IMR-90 (cell line): ENCODE measurements around the gene GABRB3. TPM values are rescaled to one million over a fixed set of nuclear protein-coding genes. Genes with fewer than 3 reads are reported as not detected.

Experiments
- ATAC-seq: fragments of 200-7000 bp; cut with Tn5 transposase; 2 replicates; pipeline ENCODE4 v1.9.1; 2020; ENCODE audit warnings: low read depth, mild to moderate bottlenecking, moderate library complexity
- BruUV-seq: library from RNA; stranded (reverse); fragments of 400-500 nt; replicated peaks from 2 replicates; lab custom pipeline; 2021; lab: Mats Ljungman, UMichigan
- CTCF ChIA-PET: fragments of 300-600 bp; formaldehyde crosslinking; extraction: SDS; loops from one replicate; lab custom pipeline; 2021; ENCODE audit warnings: antibody characterized with exemption; lab: Yijun Ruan, JAX
- POLR2A ChIA-PET: fragments of 300-600 bp; sonication (Branson Sonifier 250); formaldehyde crosslinking; loops from one replicate; lab custom pipeline; 2022; ENCODE audit warnings: antibody characterized with exemption; ENCODE audit not compliant: unreplicated experiment; lab: Charles Lee
- DNase-seq: peaks from one replicate; pipeline ENCODE4 v3.0.0; 2013
- H2AFZ ChIP-seq: replicated peaks from 2 replicates; pipeline ENCODE3; 2013; ENCODE audit warnings: low read length, mild to moderate bottlenecking; ENCODE audit not compliant: poor library complexity
- H2AK5ac ChIP-seq: 2 replicates; pipeline ENCODE4 v1.6.1; 2013; ENCODE audit warnings: low read depth, low read length, inconsistent platforms
- H2AK9ac ChIP-seq: replicated peaks from 2 replicates; pipeline ENCODE3; 2013; ENCODE audit warnings: mild to moderate bottlenecking, low read depth, low read length, moderate library complexity; ENCODE audit not compliant: poor library complexity
- H2BK120ac ChIP-seq: 2 replicates; pipeline ENCODE4 v1.6.1; 2013; ENCODE audit warnings: low read depth, low read length, inconsistent platforms
- H2BK15ac ChIP-seq: 3 replicates; pipeline ENCODE4 v1.6.1; 2013; ENCODE audit warnings: low read depth, low read length, inconsistent platforms
- H2BK20ac ChIP-seq: 2 replicates; pipeline ENCODE4 v1.6.1; 2013; ENCODE audit warnings: low read depth, mild to moderate bottlenecking, inconsistent platforms, low read length, moderate library complexity
- H2BK5ac ChIP-seq: 2 replicates; pipeline ENCODE4 v1.6.1; 2013; ENCODE audit warnings: mild to moderate bottlenecking, low read depth, low read length, inconsistent platforms; ENCODE audit not compliant: poor library complexity, severe bottlenecking
- H3K14ac ChIP-seq: replicated peaks from 2 replicates; pipeline ENCODE4 v1.6.1; 2013; ENCODE audit warnings: low read depth, low read length, inconsistent platforms
- H3K18ac ChIP-seq: 2 replicates; pipeline ENCODE4 v1.6.1; 2013; ENCODE audit warnings: low read depth, low read length, control low read depth
- H3K23ac ChIP-seq: 2 replicates; pipeline ENCODE4 v1.6.1; 2013; ENCODE audit warnings: low read depth, low read length, inconsistent platforms
- H3K27ac ChIP-seq: 2 replicates; pipeline ENCODE4 v1.5.1; 2013; ENCODE audit warnings: mild to moderate bottlenecking, control low read depth, low read length; ENCODE audit not compliant: insufficient read depth
- H3K27me3 ChIP-seq: 2 replicates; pipeline ENCODE4 v1.6.1; 2013; ENCODE audit warnings: low read length; ENCODE audit not compliant: control insufficient read depth, insufficient read depth
- H3K36me3 ChIP-seq: 2 replicates; pipeline ENCODE4 v1.6.1; 2013; ENCODE audit warnings: low read length, mixed read lengths; ENCODE audit not compliant: control insufficient read depth, insufficient read depth
- H3K4ac ChIP-seq: 2 replicates; pipeline ENCODE4 v1.6.1; 2013; ENCODE audit warnings: low read depth, low read length, inconsistent platforms
- H3K4me1 ChIP-seq: 2 replicates; pipeline ENCODE4 v1.6.1; 2013; ENCODE audit warnings: low read length, mixed read lengths; ENCODE audit not compliant: control insufficient read depth, insufficient read depth
- H3K4me2 ChIP-seq: 2 replicates; pipeline ENCODE4 v1.6.1; 2013; ENCODE audit warnings: low read depth, mild to moderate bottlenecking, control low read depth, low read length, moderate library complexity
- H3K4me3 ChIP-seq: 2 replicates; pipeline ENCODE4 v1.5.1; 2013; ENCODE audit warnings: low read depth, mild to moderate bottlenecking, control low read depth, low read length, moderate library complexity; ENCODE audit not compliant: insufficient read depth
- H3K56ac ChIP-seq: 2 replicates; pipeline ENCODE4 v1.6.1; 2013; ENCODE audit warnings: low read length, inconsistent platforms; ENCODE audit not compliant: insufficient read depth; ENCODE audit errors: extremely low read depth
- H3K79me1 ChIP-seq, 2 experiments: 2 replicates each; pipeline ENCODE4 v1.6.1; 2013; ENCODE audit warnings: low read length in 2 of 2, inconsistent platforms in 1 of 2, low read depth in 1 of 2
- H3K9ac ChIP-seq: 2 replicates; pipeline ENCODE4 v1.6.1; 2013; ENCODE audit warnings: low read depth, low read length, control low read depth
- H3K9me1 ChIP-seq: 2 replicates; pipeline ENCODE4 v1.6.1; 2013; ENCODE audit warnings: low read length, inconsistent platforms; ENCODE audit not compliant: insufficient read depth
- H3K9me3 ChIP-seq: 2 replicates; pipeline ENCODE4 v1.6.1; 2013; ENCODE audit warnings: low read length; ENCODE audit not compliant: control insufficient read depth, insufficient read depth
- H4K20me1 ChIP-seq: 2 replicates; pipeline ENCODE4 v1.6.1; 2013; ENCODE audit warnings: low read length, inconsistent platforms; ENCODE audit not compliant: insufficient read depth
- H4K5ac ChIP-seq: 2 replicates; pipeline ENCODE4 v1.6.1; 2013; ENCODE audit warnings: mild to moderate bottlenecking, low read depth, low read length, control low read depth
- H4K8ac ChIP-seq, 2 experiments: 2 replicates each; pipeline ENCODE4 v1.6.1; 2013; ENCODE audit warnings: low read depth in 2 of 2, low read length in 2 of 2, control low read depth in 1 of 2, inconsistent platforms in 1 of 2
- H4K91ac ChIP-seq: 2 replicates; pipeline ENCODE4 v1.6.1; 2013; ENCODE audit warnings: low read depth, low read length, inconsistent platforms; ENCODE audit not compliant: insufficient read depth
- BHLHE40 ChIP-seq: fragments of 150-350 bp; IDR thresholded peaks from 2 replicates; pipeline ENCODE4 v1.6.1; 2016; ENCODE audit warnings: mild to moderate bottlenecking, low read depth, low read length
- CEBPB ChIP-seq: IDR thresholded peaks from 2 replicates; pipeline ENCODE4 v1.6.1; 2012; ENCODE audit warnings: low read depth, low read length, improper control_type of control experiment
- CHD1 ChIP-seq: IDR thresholded peaks from 2 replicates; pipeline ENCODE4 v1.6.1; 2012; ENCODE audit warnings: low read depth, low read length, improper control_type of control experiment
- CTCF ChIP-seq: conservative IDR thresholded peaks from 2 replicates; pipeline ENCODE4 v1.5.1; 2012; ENCODE audit warnings: mild to moderate bottlenecking, low read depth, low read length, improper control_type of control experiment
- ELK1 ChIP-seq: fragments of 150-350 bp; IDR thresholded peaks from 2 replicates; pipeline ENCODE4 v1.6.1; 2016; ENCODE audit warnings: low read depth, mild to moderate bottlenecking, low read length, moderate library complexity, borderline replicate concordance
- FOS ChIP-seq: fragments of 150-350 bp; IDR thresholded peaks from 2 replicates; pipeline ENCODE4 v1.6.1; 2016; ENCODE audit warnings: low read depth, low read length
- MAFK ChIP-seq: IDR thresholded peaks from 2 replicates; pipeline ENCODE4 v1.6.1; 2012; ENCODE audit warnings: low read depth, low read length, improper control_type of control experiment
- MAZ ChIP-seq: IDR thresholded peaks from 2 replicates; pipeline ENCODE4 v1.6.1; 2012; ENCODE audit warnings: low read depth, mild to moderate bottlenecking, low read length, improper control_type of control experiment, moderate library complexity, borderline replicate concordance
- MXI1 ChIP-seq: IDR thresholded peaks from 2 replicates; pipeline ENCODE4 v1.6.1; 2012; ENCODE audit warnings: low read depth, mild to moderate bottlenecking, low read length, moderate library complexity, borderline replicate concordance
- POLR2A ChIP-seq: IDR thresholded peaks from 2 replicates; pipeline ENCODE4 v1.6.1; 2012; ENCODE audit warnings: mild to moderate bottlenecking, low read depth, low read length
- RAD21 ChIP-seq: IDR thresholded peaks from 2 replicates; pipeline ENCODE4 v1.6.1; 2012; ENCODE audit warnings: low read length, improper control_type of control experiment
- RCOR1 ChIP-seq: IDR thresholded peaks from 2 replicates; pipeline ENCODE4 v1.6.1; 2012; ENCODE audit warnings: mild to moderate bottlenecking, low read length, improper control_type of control experiment; ENCODE audit not compliant: insufficient replicate concordance
- RFX5 ChIP-seq: IDR thresholded peaks from 2 replicates; pipeline ENCODE4 v1.8.0; 2012; ENCODE audit warnings: low read depth, mild to moderate bottlenecking, low read length, moderate library complexity
- USF2 ChIP-seq: fragments of 150-350 bp; IDR thresholded peaks from 2 replicates; pipeline ENCODE4 v1.6.1; 2017; ENCODE audit warnings: mild to moderate bottlenecking, antibody characterized with exemption, low read length, low read depth
- WGBS, 2 experiments: methylation state at CpG; one replicate each; pipeline versions ENCODE4 v1.1.5 to v1.1.7; 2013; ENCODE audit warnings: missing lambda C conversion rate in 2 of 2; ENCODE audit not compliant: insufficient read length in 1 of 2; ENCODE audit errors: extremely low coverage in 2 of 2; 5-methylcytosine and 5-hydroxymethylcytosine counted together
- dilution Hi-C: fragments of 300-500 bp; cut with HindIII; formaldehyde crosslinking; loops from one replicate; pipeline ENCODE4 v1.14.3; 2018; ENCODE audit warnings: low sequenced_read_pairs; ENCODE audit not compliant: unreplicated experiment
- in situ Hi-C: fragments of 300-500 bp; cut with MboI; formaldehyde crosslinking; loops from 3 replicates; pipeline ENCODE4 v1.14.3; 2019; ENCODE audit warnings: low sequenced_read_pairs, inconsistent platforms, mixed read lengths
- intact Hi-C: fragments of 100-400 bp; cut with micrococcal nuclease; formaldehyde crosslinking; loops from 2 replicates; pipeline ENCODE4 v1.10.0; 2022
- polyA plus RNA-seq, 3 experiments: library from polyadenylated mRNA; depleted of rRNA; stranded (reverse); fragments of >200 nt; gene quantifications; 2 replicates each; pipeline ENCODE4 v1.2.3, GENCODE V29; 2012; ENCODE audit warnings: low replicate concordance in 1 of 3
- total RNA-seq: library from RNA; depleted of rRNA; stranded (reverse); fragments of >200 nt; gene quantifications from 2 replicates; pipeline ENCODE4 v1.2.3, GENCODE V29; 2012

GABRB3 gene
- total and polyA plus RNA-seq, 2 of the 4 experiments (the other 2 are of a cell fraction) = 0.36 to 0.54 TPM

GRCh38 chr15:26620528-26621458 lies 152.1 kb downstream of the GABRB3 start:
- no peak overlapping the region for H4K91ac ChIP-seq
- H3K27me3 ChIP-seq = no peaks in the 10 kb centered on the region
- no peak overlapping the region for H2AK9ac ChIP-seq
- H3K9me1 ChIP-seq = no peaks in the 10 kb centered on the region
- no peak overlapping the region for H3K4me3 ChIP-seq
- no peak overlapping the region for H4K8ac ChIP-seq
- no peaks in the 10 kb centered on the region for H3K4me1 ChIP-seq
- H3K56ac ChIP-seq = no peak overlapping the region
- TF ChIP-seq RFX5 = no peak
- TF ChIP-seq FOS = no peak
- TF ChIP-seq ELK1 = no peak
- TF ChIP-seq CHD1 = no peak
- TF ChIP-seq CEBPB = no peak
- no peak for TF ChIP-seq RAD21
- TF ChIP-seq MAZ = no peak
- no peak for TF ChIP-seq BHLHE40
- no peak for TF ChIP-seq MAFK
- TF ChIP-seq RCOR1 = no peak
- TF ChIP-seq CTCF = no peak
- TF ChIP-seq MXI1 = no peak
- no peak for TF ChIP-seq USF2
- TF ChIP-seq POLR2A = no peak
- DNase-seq (no peak), ATAC-seq (no peak)
- no peak overlapping the region for H2BK15ac ChIP-seq
- H3K9ac ChIP-seq = no peak overlapping the region
- H3K14ac ChIP-seq = no peak overlapping the region
- no peak overlapping the region for H3K18ac ChIP-seq
- no peak overlapping the region for H3K4ac ChIP-seq
- no peaks in the 10 kb centered on the region for H3K79me1 ChIP-seq
- WGBS, 2 experiments = no CpG with 5 or more reads among the region's 10 CpGs
- H2BK120ac ChIP-seq = no peak overlapping the region
- H2AFZ ChIP-seq = no peak overlapping the region
- ChIA-PET POLR2A (no interaction called here), CTCF (no interaction called here)
- no peak overlapping the region for H3K23ac ChIP-seq
- dilution Hi-C loops = no loop called here
- no peaks in the 10 kb centered on the region for H4K20me1 ChIP-seq
- H2BK5ac ChIP-seq = no peak overlapping the region
- H2BK20ac ChIP-seq = no peak overlapping the region
- in situ Hi-C loops = no loop called here
- no peaks in the 10 kb centered on the region for H3K36me3 ChIP-seq
- H3K27ac ChIP-seq = no peak overlapping the region
- no peak overlapping the region for H2AK5ac ChIP-seq
- H3K9me3 ChIP-seq = peaks cover 29% of the 10 kb centered on the region
- H3K4me2 ChIP-seq = no peak overlapping the region
- no TSS peak for BruUV-seq
- intact Hi-C loops = no loop called here
- H4K5ac ChIP-seq = no peak overlapping the region
